ENCODE measurements around the gene RUNX1.

- no peak for TF ChIP-seq CTCF (IDR thresholded peaks at IDR 0.05)
- no peak for TF ChIP-seq POLR2A (IDR thresholded peaks at IDR 0.05)
- no peak for TF ChIP-seq POLR2AphosphoS5 (IDR thresholded peaks at IDR 0.05)
These were observed 121.1 kb downstream of the RUNX1 start for GRCh38 chr21:34927992-34928391.
